ENCODE results near the gene ZSWIM9. TPM values are rescaled to one million over a fixed set of nuclear protein-coding genes. Genes with fewer than 3 reads are reported as not detected.
"Not testable (repeated sequence)": the region's sequence is repeated elsewhere in the genome, so short reads cannot be mapped to it uniquely, and the experiment has no call there.

Gene ZSWIM9
- polyA plus RNA-seq, 3 donors, result 8.5 to 14.4 (median 10.0) TPM

GRCh38 chr19:48203222-48203793 lies 32.8 kb downstream of the ZSWIM9 start:
- DNase-seq (ENCODE audit: extremely low read depth in 1 of 11, low read depth in 9 of 11, low spot score in 4 of 11), result peak in 1 of 11 donors; percentile 27

DNA sequence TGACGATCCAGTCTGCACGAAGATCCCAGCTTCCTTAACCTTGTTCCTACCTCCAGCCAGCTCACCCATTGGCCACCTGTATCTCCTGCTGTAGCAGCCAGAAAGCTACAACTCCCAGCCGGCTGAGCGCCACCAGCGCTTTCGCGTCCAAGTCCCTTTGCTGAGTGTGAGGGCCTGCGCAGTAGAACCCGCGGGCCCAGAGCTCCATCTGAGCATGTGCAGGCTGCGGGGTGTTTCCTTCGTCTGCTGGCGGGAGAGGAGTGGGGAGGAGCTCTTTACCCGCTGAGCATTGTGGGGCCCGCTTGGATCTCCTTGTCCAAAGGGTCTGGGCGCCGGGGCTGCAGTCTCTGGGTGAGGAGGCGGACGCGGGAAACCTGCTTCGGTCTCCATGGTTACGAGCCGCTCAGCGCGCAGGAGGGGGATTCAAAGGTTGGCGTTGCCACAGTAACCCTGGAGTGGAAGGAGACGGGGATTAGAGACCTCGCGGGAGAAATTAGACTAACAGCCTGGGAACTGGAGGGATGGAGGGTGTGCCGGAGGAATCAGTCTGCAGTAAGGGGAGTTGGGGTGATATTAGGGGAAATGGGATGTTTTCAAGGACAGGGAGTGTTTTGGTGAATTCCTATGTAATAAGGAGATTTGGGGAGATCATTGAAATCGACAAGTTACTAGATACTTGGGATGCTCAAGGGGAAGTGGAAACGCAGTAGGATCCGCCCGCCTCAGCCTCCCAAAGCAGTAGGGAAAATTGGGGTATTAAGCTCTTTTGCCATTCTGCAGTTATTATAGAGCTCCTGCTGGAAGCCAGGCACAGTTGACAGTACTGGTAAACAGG lies 33.5 kb downstream of the ZSWIM9 start:
- peak; percentile 86 to 96 (median 94) for DNase-seq (ENCODE audit: extremely low read depth in 1 of 11, low read depth in 9 of 11, low spot score in 4 of 11)

- no peak for DNase-seq (ENCODE audit: extremely low read depth in 1 of 11, low read depth in 9 of 11, low spot score in 4 of 11)
Observed at GRCh38 chr19:48206397-48207093, 36.1 kb downstream of the ZSWIM9 start.

- DNase-seq (ENCODE audit: extremely low read depth in 1 of 11, low read depth in 9 of 11, low spot score in 4 of 11), result no peak
Observed at GRCh38 chr19:48210005-48210404, 39.5 kb downstream of the ZSWIM9 start.

GRCh38 chr19:48213959-48214358 lies 43.5 kb downstream of the ZSWIM9 start:
- DNase-seq (ENCODE audit: extremely low read depth in 1 of 11, low read depth in 9 of 11, low spot score in 4 of 11), result no peak

DNA sequence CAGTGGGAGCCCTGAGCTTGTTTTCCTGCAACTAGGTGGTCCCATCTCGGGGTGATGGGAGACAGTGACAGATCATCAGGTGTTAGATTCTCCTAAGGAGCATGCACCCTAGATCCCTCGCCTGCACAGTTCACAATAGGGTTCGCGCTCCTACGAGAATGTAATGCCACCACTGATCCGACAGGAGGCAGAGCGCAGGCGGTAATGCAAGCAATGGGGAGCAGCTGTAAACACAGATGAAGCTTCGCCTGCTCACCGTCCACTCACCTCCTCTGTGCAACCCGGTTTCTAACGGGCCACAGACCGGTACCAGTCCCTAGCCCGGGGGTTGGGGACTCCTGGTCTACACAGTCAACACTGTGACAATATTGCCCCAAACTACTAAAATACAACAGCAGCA lies 46.5 kb downstream of the ZSWIM9 start:
- no peak for DNase-seq (ENCODE audit: extremely low read depth in 1 of 11, low read depth in 9 of 11, low spot score in 4 of 11)

DNA sequence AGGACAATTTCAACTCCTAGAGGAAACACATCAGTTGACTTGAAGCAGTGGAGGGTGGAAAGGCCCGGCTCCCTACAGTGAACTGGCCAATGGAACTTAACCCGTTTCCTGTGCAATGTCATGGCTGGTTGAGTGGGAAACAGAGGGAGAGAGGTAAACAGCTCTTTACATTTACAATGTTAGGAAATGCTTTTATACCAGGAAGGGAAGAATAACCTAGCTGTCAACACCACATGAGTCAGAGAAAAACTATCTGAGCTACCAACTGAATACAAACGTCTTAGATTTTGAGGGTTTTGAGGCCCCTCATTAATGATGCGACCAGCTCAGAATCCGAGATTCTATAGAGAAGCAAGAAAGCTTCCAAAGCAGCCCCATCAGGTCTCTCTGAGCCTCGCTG lies 48.5 kb downstream of the ZSWIM9 start:
- no peak for DNase-seq (ENCODE audit: extremely low read depth in 1 of 11, low read depth in 9 of 11, low spot score in 4 of 11)

GRCh38 chr19:48220784-48221183 lies 50.3 kb downstream of the ZSWIM9 start:
- not testable (repeated sequence) for DNase-seq (ENCODE audit: extremely low read depth in 1 of 11, low read depth in 9 of 11, low spot score in 4 of 11)

GRCh38 chr19:48221628-48222027 lies 51.1 kb downstream of the ZSWIM9 start:
- DNase-seq (ENCODE audit: extremely low read depth in 1 of 11, low read depth in 9 of 11, low spot score in 4 of 11), result no peak

GRCh38 chr19:48230555-48231129 lies 60.2 kb downstream of the ZSWIM9 start:
- DNase-seq (ENCODE audit: extremely low read depth in 1 of 11, low read depth in 9 of 11, low spot score in 4 of 11), result no peak

DNA sequence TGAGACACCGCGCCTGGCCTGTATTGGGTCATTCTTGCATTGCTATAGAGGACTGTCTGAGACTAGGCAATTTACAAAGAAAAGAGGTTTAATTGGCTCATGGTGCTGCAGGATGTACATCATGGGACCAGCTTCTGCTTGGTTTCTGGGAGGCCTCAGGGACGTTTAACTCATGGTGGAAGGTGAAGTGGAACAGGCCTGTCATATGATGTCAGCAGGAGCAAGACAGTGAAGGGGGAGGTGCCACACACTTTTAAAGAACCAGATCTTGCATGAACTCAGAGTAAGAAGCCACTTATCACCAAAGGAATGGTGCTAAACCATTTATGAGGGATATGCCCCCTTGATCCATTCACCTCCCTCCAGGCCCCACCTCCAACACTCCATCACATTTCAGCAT lies 66.6 kb downstream of the ZSWIM9 start:
- no peak for DNase-seq (ENCODE audit: extremely low read depth in 1 of 11, low read depth in 9 of 11, low spot score in 4 of 11)

- no peak for DNase-seq (ENCODE audit: extremely low read depth in 1 of 11, low read depth in 9 of 11, low spot score in 4 of 11)
Observed at GRCh38 chr19:48239120-48239519, 68.6 kb downstream of the ZSWIM9 start.

GRCh38 chr19:48239582-48240141 lies 69.2 kb downstream of the ZSWIM9 start:
- DNase-seq (ENCODE audit: extremely low read depth in 1 of 11, low read depth in 9 of 11, low spot score in 4 of 11), result no peak

DNA sequence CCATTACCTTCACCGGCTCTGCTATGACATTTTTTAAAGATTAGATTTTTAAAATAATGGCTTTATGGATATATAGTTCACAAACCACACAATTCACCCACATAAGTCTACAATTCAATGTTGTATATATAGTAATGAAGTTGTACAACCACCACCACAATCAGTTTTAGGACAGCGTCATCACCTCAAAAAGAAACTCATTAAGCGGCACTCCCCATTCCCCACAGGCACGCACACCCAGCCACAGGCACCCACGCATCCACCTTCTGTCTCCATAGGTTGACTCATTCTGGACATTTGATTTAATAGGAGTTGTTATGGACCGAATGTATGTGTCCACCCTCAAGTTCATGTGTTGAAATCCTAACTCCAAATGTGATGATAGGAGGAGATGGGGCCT lies 71.3 kb downstream of the ZSWIM9 start:
- not testable (repeated sequence) for DNase-seq (ENCODE audit: extremely low read depth in 1 of 11, low read depth in 9 of 11, low spot score in 4 of 11)

GRCh38 chr19:48244281-48244680 lies 73.8 kb downstream of the ZSWIM9 start:
- no peak for DNase-seq (ENCODE audit: extremely low read depth in 1 of 11, low read depth in 9 of 11, low spot score in 4 of 11)

DNA sequence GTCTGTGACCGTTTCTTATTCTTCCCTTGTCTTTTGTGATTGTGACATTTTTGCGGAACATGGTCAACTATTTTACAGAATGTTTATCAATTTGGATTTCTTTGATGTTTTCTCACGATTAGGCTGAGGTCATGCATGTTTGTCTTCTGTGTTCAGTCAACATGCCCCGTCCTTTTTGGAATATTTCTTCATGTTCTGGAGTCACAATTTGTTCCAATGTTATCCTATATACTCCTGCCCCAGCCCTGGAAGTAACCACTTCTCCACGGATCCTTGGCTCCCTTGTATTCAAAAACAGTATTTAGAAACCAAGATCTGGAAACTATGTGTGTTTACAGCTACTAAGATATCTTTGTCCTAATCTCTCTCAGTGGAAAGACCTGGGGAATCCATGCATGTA lies 75.6 kb downstream of the ZSWIM9 start:
- no peak for DNase-seq (ENCODE audit: extremely low read depth in 1 of 11, low read depth in 9 of 11, low spot score in 4 of 11)

GRCh38 chr19:48247212-48247611 lies 76.7 kb downstream of the ZSWIM9 start:
- no peak for DNase-seq (ENCODE audit: extremely low read depth in 1 of 11, low read depth in 9 of 11, low spot score in 4 of 11)

Measured in renal cortex interstitium (tissue), 11 donors.